GM12873 (cell line): Measurements from ENCODE around the gene PIK3R4.

Source experiments
- TF ChIP-seq, protein P1 (sequence below): IDR thresholded peaks from 2 replicates; pipeline ENCODE4 v1.5.1; 2012; ENCODE audit warnings: low read depth, mild to moderate bottlenecking, moderate library complexity, low read length, control low read depth; ENCODE audit not compliant: insufficient read depth; ENCODE audit errors: missing control alignments

Gene PIK3R4

DNA sequence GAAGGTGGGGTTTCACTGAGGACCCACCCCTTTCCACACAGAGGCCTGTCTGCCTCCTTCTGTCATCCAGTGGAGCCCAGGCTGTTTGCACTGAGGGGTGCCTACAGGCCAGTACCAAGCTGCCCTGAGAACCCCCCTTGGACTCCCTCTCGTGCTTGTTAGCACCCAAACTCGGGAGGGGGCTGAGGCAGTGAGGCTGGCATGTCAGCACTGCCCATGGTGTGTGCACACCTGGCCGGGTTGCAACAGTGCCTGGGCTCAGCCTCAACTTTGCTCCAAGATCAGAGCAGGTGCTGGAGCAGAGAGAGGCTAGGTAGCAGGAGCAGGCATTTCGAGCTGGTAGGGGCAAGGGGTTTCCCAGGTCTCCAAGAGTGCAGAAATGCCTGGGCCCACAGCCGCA, 90.0 kb downstream of the PIK3R4 start:
- TF ChIP-seq, protein P1, sequence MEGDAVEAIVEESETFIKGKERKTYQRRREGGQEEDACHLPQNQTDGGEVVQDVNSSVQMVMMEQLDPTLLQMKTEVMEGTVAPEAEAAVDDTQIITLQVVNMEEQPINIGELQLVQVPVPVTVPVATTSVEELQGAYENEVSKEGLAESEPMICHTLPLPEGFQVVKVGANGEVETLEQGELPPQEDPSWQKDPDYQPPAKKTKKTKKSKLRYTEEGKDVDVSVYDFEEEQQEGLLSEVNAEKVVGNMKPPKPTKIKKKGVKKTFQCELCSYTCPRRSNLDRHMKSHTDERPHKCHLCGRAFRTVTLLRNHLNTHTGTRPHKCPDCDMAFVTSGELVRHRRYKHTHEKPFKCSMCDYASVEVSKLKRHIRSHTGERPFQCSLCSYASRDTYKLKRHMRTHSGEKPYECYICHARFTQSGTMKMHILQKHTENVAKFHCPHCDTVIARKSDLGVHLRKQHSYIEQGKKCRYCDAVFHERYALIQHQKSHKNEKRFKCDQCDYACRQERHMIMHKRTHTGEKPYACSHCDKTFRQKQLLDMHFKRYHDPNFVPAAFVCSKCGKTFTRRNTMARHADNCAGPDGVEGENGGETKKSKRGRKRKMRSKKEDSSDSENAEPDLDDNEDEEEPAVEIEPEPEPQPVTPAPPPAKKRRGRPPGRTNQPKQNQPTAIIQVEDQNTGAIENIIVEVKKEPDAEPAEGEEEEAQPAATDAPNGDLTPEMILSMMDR: no peak

DNA sequence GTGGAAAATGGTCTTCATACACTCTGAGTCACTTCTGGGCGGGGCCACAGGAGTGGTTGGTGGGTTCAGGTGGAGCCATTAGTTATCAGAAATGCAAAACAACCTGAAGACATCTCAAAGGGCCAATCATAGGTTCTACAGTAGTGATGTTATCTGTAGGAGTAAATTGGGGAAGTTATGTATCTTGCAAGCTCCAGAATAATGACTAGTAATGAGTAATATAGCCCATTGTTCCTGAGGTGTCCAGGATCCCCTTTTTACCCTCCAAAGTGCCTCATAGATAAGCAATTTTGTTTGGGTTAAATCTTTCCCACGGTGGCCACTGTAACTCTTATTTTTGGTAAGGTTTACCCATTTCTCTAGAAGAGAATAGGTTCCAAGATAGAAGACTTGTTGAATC, 91.7 kb downstream of the PIK3R4 start:
- TF ChIP-seq, protein P1: no peak

DNA sequence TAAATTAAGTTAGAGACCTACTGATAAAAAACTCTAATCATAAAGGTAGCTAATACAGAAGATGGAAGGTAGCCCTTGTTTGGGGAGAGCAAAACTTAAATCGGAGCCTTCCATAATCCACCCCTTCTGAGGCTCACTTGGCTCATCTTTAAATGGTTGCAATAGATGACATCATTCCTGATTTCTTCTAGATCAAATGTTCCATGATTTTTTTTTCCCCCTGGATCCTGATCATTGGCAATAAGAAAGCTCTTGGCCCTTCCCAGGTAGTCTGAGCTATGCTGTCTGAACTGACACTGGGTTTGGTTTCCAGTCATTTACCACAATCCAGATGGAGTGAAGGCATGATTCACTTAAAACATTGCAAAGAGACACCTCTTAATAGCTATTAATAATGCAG, 92.5 kb downstream of the PIK3R4 start:
- TF ChIP-seq, protein P1: no peak

DNA sequence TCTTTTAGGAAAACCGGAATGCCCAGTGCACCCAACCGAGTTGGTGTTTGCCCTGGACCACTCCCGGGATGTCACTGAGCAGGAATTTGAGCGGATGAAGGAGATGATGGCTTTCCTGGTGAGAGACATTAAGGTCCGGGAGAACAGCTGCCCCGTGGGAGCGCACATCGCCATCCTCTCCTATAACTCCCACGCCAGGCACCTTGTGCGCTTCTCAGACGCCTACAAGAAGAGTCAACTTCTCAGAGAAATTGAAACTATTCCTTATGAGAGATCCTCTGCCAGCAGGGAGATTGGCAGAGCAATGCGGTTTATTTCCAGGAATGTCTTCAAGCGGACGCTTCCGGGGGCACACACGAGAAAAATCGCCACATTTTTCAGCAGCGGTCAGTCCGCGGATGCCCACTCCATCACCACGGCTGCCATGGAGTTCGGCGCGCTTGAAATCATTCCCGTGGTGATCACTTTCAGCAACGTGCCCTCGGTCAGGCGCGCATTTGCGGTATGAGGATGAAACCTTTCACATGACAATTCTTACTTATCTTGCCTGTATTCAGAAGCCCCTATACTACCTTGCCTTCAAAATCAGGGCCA, 97.5 kb downstream of the PIK3R4 start:
- TF ChIP-seq, protein P1: no peak

DNA sequence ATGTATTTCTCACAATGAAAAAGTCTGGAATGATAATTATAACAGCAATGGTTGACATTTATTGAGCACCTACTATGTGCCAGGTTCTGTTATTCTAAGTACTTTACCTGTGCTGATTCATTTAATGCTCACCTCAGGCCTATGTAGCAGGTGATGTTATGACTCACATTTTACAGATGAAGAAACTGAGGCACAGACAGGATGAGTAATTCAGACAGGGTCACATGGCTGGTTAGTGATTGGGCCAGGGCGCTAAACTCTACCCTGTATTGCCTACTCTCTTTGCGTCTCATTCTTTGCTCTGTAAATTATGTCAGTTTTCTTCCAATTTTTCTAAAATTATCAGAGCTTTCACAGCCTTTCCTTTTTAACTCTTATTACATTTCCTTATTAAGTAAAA, 98.3 kb downstream of the PIK3R4 start:
- TF ChIP-seq, protein P1: no peak

DNA sequence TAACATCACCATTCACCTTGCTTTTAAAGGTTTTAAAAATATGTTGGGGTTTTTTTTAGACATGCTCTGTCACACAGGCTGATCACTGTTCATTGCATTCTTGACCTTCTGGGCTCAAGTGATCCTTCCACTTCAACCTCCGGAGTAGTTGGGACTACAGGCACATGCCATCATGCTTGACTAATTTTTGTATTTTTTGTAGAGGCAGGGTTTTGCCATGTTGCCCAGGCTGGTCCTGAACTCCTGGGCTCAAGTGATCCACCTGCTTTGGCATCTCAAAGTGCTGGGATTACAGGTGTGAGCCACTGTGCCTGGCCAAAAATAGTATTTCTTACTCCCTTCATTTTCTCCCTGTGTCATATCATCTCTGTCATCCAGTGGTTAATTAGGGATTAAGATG, 101.4 kb downstream of the PIK3R4 start:
- TF ChIP-seq, protein P1: no peak

DNA sequence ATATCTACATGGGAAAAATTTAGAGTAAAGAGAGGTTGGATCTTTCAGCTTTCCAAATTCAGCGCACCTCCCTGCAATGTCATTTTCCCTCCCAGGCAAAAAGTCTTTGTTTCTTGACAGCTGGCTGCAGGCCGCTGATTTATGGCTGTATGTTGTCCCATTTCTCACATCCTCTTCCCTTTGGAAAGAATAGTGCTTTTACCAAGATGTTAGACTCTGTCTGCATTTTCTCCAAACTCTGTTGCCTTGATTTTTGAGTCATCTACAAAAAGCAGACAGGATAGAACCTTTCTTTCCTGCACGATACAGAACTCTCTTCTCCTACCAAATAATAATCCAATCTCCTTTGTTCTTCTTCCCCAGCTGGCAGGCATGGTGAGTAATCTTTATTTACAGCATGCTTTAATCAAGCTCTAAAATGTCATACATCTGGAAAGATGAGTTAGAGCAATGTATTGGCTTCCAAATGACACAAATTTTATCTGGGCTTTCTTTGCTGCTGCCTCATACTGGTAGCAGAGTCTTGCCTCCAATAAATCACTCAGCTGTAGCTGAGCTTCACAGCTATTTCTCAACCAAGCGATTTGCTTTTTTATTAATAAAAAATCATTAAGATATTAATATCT, 101.9 kb downstream of the PIK3R4 start:
- TF ChIP-seq, protein P1: no peak
